Neuronal stem cell (in vitro differentiated cells): ENCODE measurements around the gene HELZ.

ENCODE experiments used
- DNase-seq: peaks from one replicate; pipeline ENCODE4 v3.0.0-alpha.2; 2013; ENCODE audit warnings: low spot score
- H2AFZ ChIP-seq: one replicate; pipeline ENCODE4 v1.6.1; 2013; ENCODE audit warnings: mild to moderate bottlenecking, low read length, inconsistent platforms
- H2AK5ac ChIP-seq: 2 replicates; pipeline ENCODE4 v1.6.1; 2013; ENCODE audit warnings: low read depth, mild to moderate bottlenecking, inconsistent platforms, low read length, moderate library complexity, mixed read lengths
- H2BK120ac ChIP-seq: 2 replicates; pipeline ENCODE4 v1.6.1; 2013; ENCODE audit warnings: low read depth, mild to moderate bottlenecking, inconsistent platforms, low read length, moderate library complexity, mixed read lengths
- H2BK12ac ChIP-seq: one replicate; pipeline ENCODE4 v1.6.1; 2013; ENCODE audit warnings: low read length, inconsistent platforms
- H2BK15ac ChIP-seq: 2 replicates; pipeline ENCODE4 v1.6.1; 2013; ENCODE audit warnings: mild to moderate bottlenecking, low read length, inconsistent platforms, mixed read lengths
- H2BK5ac ChIP-seq: one replicate; pipeline ENCODE4 v1.6.1; 2013; ENCODE audit warnings: inconsistent platforms, mild to moderate bottlenecking, low read length, moderate library complexity
- H3K14ac ChIP-seq: one replicate; pipeline ENCODE4 v1.6.1; 2013; ENCODE audit warnings: low read length, inconsistent platforms
- H3K18ac ChIP-seq: 2 replicates; pipeline ENCODE4 v1.6.1; 2013; ENCODE audit warnings: low read length, inconsistent platforms
- H3K23ac ChIP-seq: 2 replicates; pipeline ENCODE4 v1.6.1; 2013; ENCODE audit warnings: low read depth, mild to moderate bottlenecking, mixed read lengths, low read length, inconsistent platforms; ENCODE audit not compliant: poor library complexity
- H3K27ac ChIP-seq: replicated peaks from 3 replicates; pipeline ENCODE4 v1.5.1; 2013; ENCODE audit warnings: low read length, inconsistent platforms
- H3K27me3 ChIP-seq, 3 experiments: 2 replicates each; pipeline ENCODE4 v1.6.1; 2013; ENCODE audit warnings: low read length in 3 of 3, mild to moderate bottlenecking in 2 of 3, inconsistent platforms in 1 of 3, low read depth in 1 of 3, mixed read lengths in 1 of 3, moderate library complexity in 1 of 3; ENCODE audit not compliant: control insufficient read depth in 3 of 3, insufficient read depth in 3 of 3
- H3K36me3 ChIP-seq, 2 donors: replicated peaks in 1 of 2; 2 replicates each; pipeline ENCODE4 v1.6.1; 2013; ENCODE audit warnings: low read length in 2 of 2; ENCODE audit not compliant: control insufficient read depth in 2 of 2, insufficient read depth in 2 of 2
- H3K4ac ChIP-seq: 2 replicates; pipeline ENCODE4 v1.6.1; 2013; ENCODE audit warnings: inconsistent platforms, mild to moderate bottlenecking, low read length, moderate library complexity
- H3K4me1 ChIP-seq, 2 donors: 1 replicate in 1 of 2; 2 replicates in 1 of 2; pipeline ENCODE4 v1.6.1; 2013; ENCODE audit warnings: low read length in 2 of 2, low read depth in 1 of 2; ENCODE audit not compliant: control insufficient read depth in 2 of 2, insufficient read depth in 1 of 2
- H3K4me2 ChIP-seq: one replicate; pipeline ENCODE4 v1.6.1; 2013; ENCODE audit warnings: mild to moderate bottlenecking, low read length, inconsistent platforms; ENCODE audit not compliant: insufficient read depth, poor library complexity, severe bottlenecking
- H3K4me3 ChIP-seq, 2 donors: 2 replicates each; pipeline ENCODE4 v1.5.1; 2013; ENCODE audit warnings: low read length in 2 of 2, mild to moderate bottlenecking in 2 of 2, inconsistent platforms in 1 of 2, moderate library complexity in 1 of 2
- H3K79me1 ChIP-seq: one replicate; pipeline ENCODE4 v1.6.1; 2013; ENCODE audit warnings: low read depth, mild to moderate bottlenecking, inconsistent platforms, low read length, moderate library complexity
- H3K9ac ChIP-seq: one replicate; pipeline ENCODE4 v1.6.1; 2013; ENCODE audit warnings: mild to moderate bottlenecking, low read depth, low read length, inconsistent platforms; ENCODE audit not compliant: poor library complexity
- H3K9me3 ChIP-seq, 2 donors: replicated peaks in 1 of 2; 2 replicates each; pipeline versions ENCODE3 to v1.6.1; 2013; ENCODE audit warnings: low read length in 2 of 2, mild to moderate bottlenecking in 2 of 2, inconsistent platforms in 1 of 2, low read depth in 1 of 2, mixed read lengths in 1 of 2, moderate library complexity in 1 of 2; ENCODE audit not compliant: control insufficient read depth in 2 of 2, insufficient read depth in 1 of 2
- H4K8ac ChIP-seq: one replicate; pipeline ENCODE4 v1.6.1; 2013; ENCODE audit warnings: low read depth, mild to moderate bottlenecking, inconsistent platforms, low read length, moderate library complexity
- H4K91ac ChIP-seq: one replicate; pipeline ENCODE4 v1.6.1; 2013; ENCODE audit warnings: low read length, low read depth, mild to moderate bottlenecking, inconsistent platforms; ENCODE audit not compliant: poor library complexity
- WGBS, 2 donors: extraction: QIAGEN DNeasy Blood & Tissue Kit; methylation state at CpG; one replicate each; pipeline ENCODE4 v1.1.7; 2013; ENCODE audit warnings: missing lambda C conversion rate in 2 of 2, mixed read lengths in 1 of 2; ENCODE audit not compliant: insufficient read length in 2 of 2, insufficient replicate concordance in 1 of 2; ENCODE audit errors: extremely low coverage in 2 of 2; 5-methylcytosine and 5-hydroxymethylcytosine counted together

The HELZ gene

GRCh38 chr17:67281743-67282142, 36.7 kb upstream of the HELZ start:
- Histone ChIP-seq H2BK12ac (no peak overlapping the region), H2BK15ac (no peak overlapping the region)
- DNase-seq, result no peak

GRCh38 chr17:67281053-67281452, 36.1 kb upstream of the HELZ start:
- whole genome bisulfite sequencing, 2 donors, result no CpG with 5 or more reads among the region's 3 CpGs
- no peak overlapping the region for H3K4me2 ChIP-seq
- H3K27me3 ChIP-seq, result no peaks in the 10 kb centered on the region
- no peaks in the 10 kb centered on the region for H3K36me3 ChIP-seq
- no peak overlapping the region for H2BK5ac ChIP-seq
- H2AK5ac ChIP-seq, result no peak overlapping the region
- H2AFZ ChIP-seq, result no peak overlapping the region
- no peak overlapping the region for H2BK12ac ChIP-seq
- H3K23ac ChIP-seq, result no peak overlapping the region
- no peaks in the 10 kb centered on the region for H3K79me1 ChIP-seq
- no peaks in the 10 kb centered on the region for H3K4me1 ChIP-seq
- no peaks in the 10 kb centered on the region for H3K9me3 ChIP-seq
- no peak for DNase-seq
- H3K4me3 ChIP-seq, result no peak overlapping the region
- H3K27ac ChIP-seq, result no peak overlapping the region
- no peak overlapping the region for H3K4ac ChIP-seq
- no peak overlapping the region for H3K14ac ChIP-seq
- no peak overlapping the region for H2BK120ac ChIP-seq
- no peak overlapping the region for H2BK15ac ChIP-seq
- H4K91ac ChIP-seq, result no peak overlapping the region
- H3K9ac ChIP-seq, result no peak overlapping the region
- no peak overlapping the region for H4K8ac ChIP-seq
- no peak overlapping the region for H3K18ac ChIP-seq

More at GRCh38 chr17:67281743-67282142, 36.7 kb upstream of the HELZ start:
- Histone ChIP-seq H3K4me2 (no peak overlapping the region), H3K79me1 (no peaks in the 10 kb centered on the region), H2BK5ac (no peak overlapping the region), H3K27ac (no peak overlapping the region), H3K4me1 (no peaks in the 10 kb centered on the region), H2BK120ac (no peak overlapping the region), H3K4ac (no peak overlapping the region), H3K18ac (no peak overlapping the region), H3K36me3 (no peaks in the 10 kb centered on the region), H3K14ac (no peak overlapping the region), H4K8ac (no peak overlapping the region), H4K91ac (no peak overlapping the region), H3K27me3 (no peaks in the 10 kb centered on the region), H2AK5ac (no peak overlapping the region), H3K9me3 (no peaks in the 10 kb centered on the region), H2AFZ (peak overlapping the region; percentile 56), H3K4me3 (no peak overlapping the region), H3K9ac (no peak overlapping the region), H3K23ac (no peak overlapping the region)
- WGBS, 2 donors, result no CpG with 5 or more reads among the region's 8 CpGs

DNA sequence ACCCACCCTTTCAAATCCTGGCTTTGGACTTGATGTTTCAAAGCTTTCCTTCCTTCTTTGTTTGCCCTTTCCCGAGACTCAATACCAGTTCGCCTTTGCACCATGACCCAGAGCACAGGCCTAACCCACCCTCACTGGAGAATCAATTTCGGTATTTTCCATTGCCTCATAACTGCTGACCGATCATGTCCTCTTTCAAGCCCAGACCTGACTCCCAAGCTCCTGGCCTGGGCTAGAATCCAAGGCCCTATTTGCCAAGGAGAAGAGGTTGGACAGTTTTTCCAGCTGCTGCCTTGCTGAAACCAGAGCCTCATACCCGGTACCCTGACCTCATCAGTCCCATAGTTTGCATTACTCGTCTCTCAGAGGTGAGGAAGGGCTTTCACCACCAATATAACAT, 35.3 kb upstream of the HELZ start:
- H3K27me3 ChIP-seq, result no peaks in the 10 kb centered on the region
- H3K27ac ChIP-seq, result no peak overlapping the region
- DNase-seq, result no peak
- H2AFZ ChIP-seq, result no peak overlapping the region
- no peaks in the 10 kb centered on the region for H3K36me3 ChIP-seq
- no peak overlapping the region for H2AK5ac ChIP-seq
- no CpG with 5 or more reads among the region's 6 CpGs for WGBS, 2 donors
- H2BK12ac ChIP-seq, result no peak overlapping the region
- H4K8ac ChIP-seq, result no peak overlapping the region
- no peaks in the 10 kb centered on the region for H3K4me1 ChIP-seq
- H2BK120ac ChIP-seq, result no peak overlapping the region
- no peak overlapping the region for H3K18ac ChIP-seq
- no peaks in the 10 kb centered on the region for H3K79me1 ChIP-seq
- H3K4me3 ChIP-seq, result no peak overlapping the region
- H2BK15ac ChIP-seq, result no peak overlapping the region
- H3K4me2 ChIP-seq, result no peak overlapping the region
- H4K91ac ChIP-seq, result no peak overlapping the region
- no peak overlapping the region for H3K23ac ChIP-seq
- no peak overlapping the region for H3K4ac ChIP-seq
- no peak overlapping the region for H2BK5ac ChIP-seq
- H3K9me3 ChIP-seq, result no peaks in the 10 kb centered on the region
- H3K14ac ChIP-seq, result no peak overlapping the region
- H3K9ac ChIP-seq, result no peak overlapping the region

- Histone ChIP-seq H3K36me3 (no peaks in the 10 kb centered on the region), H4K91ac (no peak overlapping the region), H3K79me1 (no peaks in the 10 kb centered on the region), H3K4me1 (no peaks in the 10 kb centered on the region), H3K23ac (no peak overlapping the region), H2AFZ (peak overlapping the region; percentile 1), H2BK120ac (no peak overlapping the region), H3K9me3 (no peaks in the 10 kb centered on the region), H2BK15ac (no peak overlapping the region), H2BK5ac (no peak overlapping the region), H3K27me3 (no peaks in the 10 kb centered on the region), H3K9ac (no peak overlapping the region), H2AK5ac (no peak overlapping the region), H3K27ac (no peak overlapping the region), H2BK12ac (no peak overlapping the region), H3K4me3 (no peak overlapping the region), H3K4ac (no peak overlapping the region), H3K18ac (no peak overlapping the region), H3K4me2 (no peak overlapping the region), H4K8ac (no peak overlapping the region), H3K14ac (no peak overlapping the region)
- DNase-seq, result no peak
- no CpG with 5 or more reads among the region's 7 CpGs for WGBS, 2 donors
These were observed 34.1 kb upstream of the HELZ start for GRCh38 chr17:67279115-67279514.
